ENCODE data around the gene RBX1.

DNA sequence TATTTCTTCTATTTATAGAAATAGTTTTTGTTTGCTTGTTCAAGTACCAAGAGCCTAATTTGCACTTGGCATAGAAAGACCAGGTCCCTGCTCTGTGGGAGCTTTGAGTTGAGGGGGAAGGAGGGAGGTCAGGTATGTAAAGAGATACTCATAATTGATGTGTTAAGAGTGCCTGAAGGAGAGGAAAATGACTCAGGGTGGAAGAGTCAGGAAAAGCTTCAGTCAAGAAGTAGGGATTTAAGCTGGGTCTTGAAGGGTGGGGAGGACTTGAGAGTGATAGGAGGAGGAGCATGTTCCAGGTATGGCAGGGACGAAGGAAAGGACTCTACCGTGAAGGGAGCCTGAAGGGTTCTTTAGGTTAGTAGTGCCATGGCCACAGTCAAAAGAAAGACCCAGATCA is 9.0 kb downstream of the RBX1 start:
- TF ChIP-seq, protein P1, sequence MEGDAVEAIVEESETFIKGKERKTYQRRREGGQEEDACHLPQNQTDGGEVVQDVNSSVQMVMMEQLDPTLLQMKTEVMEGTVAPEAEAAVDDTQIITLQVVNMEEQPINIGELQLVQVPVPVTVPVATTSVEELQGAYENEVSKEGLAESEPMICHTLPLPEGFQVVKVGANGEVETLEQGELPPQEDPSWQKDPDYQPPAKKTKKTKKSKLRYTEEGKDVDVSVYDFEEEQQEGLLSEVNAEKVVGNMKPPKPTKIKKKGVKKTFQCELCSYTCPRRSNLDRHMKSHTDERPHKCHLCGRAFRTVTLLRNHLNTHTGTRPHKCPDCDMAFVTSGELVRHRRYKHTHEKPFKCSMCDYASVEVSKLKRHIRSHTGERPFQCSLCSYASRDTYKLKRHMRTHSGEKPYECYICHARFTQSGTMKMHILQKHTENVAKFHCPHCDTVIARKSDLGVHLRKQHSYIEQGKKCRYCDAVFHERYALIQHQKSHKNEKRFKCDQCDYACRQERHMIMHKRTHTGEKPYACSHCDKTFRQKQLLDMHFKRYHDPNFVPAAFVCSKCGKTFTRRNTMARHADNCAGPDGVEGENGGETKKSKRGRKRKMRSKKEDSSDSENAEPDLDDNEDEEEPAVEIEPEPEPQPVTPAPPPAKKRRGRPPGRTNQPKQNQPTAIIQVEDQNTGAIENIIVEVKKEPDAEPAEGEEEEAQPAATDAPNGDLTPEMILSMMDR (IDR thresholded peaks at IDR 0.05) = no peak
- TF ChIP-seq EP300 (IDR thresholded peaks at IDR 0.05) = no peak
- no peak for TF ChIP-seq POLR2A (IDR thresholded peaks at IDR 0.05)
